Measurements from ENCODE around the gene RBPMS2.

DNA sequence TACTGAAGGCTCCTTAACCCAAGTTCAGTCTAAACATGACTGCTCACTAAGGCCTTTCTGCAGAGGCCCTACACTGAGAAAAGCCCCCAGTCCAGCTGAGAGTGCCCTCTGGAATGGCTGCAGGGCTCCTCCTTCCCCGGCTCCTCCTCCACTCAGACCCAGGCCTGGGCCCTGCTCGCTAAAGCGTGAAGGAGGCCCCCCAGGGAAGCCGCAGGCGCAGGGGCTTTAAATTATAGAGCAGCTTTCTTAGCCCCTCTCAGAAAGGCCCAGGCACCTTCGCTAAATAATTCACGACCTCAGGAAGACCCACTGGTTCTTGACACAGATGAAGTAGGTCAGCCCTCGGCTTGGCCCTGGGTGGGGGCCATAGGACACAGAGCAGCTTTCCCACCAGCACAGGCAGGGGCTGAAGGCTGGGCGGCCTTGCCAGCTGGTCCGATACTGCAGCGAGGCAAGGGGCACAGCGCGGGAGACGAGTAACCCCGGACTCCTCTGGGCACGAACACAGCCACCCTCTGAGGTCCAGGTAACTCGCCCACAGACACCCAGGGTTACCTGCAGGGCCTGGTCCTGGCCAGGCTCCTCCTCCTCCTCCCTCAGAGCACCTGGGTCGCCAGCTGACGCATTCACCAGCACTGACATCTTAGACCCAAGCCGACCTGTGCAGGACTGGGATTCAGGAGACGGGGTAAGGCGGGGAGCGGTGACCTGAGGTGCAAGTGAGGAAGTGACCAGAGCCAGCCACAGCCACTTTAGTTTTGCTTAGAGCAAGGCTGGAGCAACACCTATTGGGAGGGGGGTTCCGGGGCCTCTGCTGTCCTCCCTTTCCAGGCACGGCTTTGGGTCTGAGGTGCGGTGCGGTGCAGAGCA, 36.9 kb downstream of the RBPMS2 start:
- TF ChIP-seq POLR2A (IDR thresholded peaks at IDR 0.05) (no peak), CTCF (IDR thresholded peaks at IDR 0.05) (no peak)

Data from prostate gland (tissue), 2 donors.